Measurements from ENCODE around the gene CNN3.

CNN3 gene

DNA sequence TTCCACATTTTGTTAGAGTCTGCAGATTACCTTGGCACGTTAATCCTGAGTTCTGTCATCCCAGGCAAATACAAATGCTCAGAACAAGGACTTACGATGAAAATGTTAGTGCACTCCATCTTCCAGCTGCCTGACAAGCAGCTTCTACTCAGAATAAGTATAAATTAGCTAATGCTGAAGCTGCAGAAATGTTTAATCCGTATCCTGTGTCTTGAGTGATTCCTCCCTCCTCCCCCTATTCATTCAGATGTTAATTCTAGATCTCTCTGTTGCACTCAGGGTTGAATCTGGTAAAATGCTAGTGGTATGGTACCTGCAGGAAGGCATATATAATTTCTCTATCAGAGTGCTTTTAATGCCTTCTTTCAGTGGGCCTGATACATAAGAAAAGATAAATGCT lies 39.8 kb downstream of the CNN3 start:
- Histone ChIP-seq H3K4me2 (ENCODE audit: low read depth, low read length, poor library complexity, severe bottlenecking) (no peak overlapping the region), H4K20me1 (ENCODE audit: insufficient read depth, low read length, poor library complexity, severe bottlenecking) (no peaks in the 10 kb centered on the region), H3K36me3 (ENCODE audit: insufficient read depth, low read length) (no peaks in the 10 kb centered on the region), H2AFZ (ENCODE audit: low read length) (no peak overlapping the region), H3K9me2 (replicated peaks; ENCODE audit: low read depth, low read length) (no peaks in the 10 kb centered on the region), H3K27me3 (ENCODE audit: insufficient read depth, low read length, poor library complexity, severe bottlenecking) (no peaks in the 10 kb centered on the region), H3K9ac (ENCODE audit: low read depth, low read length, poor library complexity, severe bottlenecking) (no peak overlapping the region), H3F3A (ENCODE audit: low read depth) (no peaks in the 10 kb centered on the region), H3K4me1 (ENCODE audit: insufficient read depth, low read length, poor library complexity, severe bottlenecking) (peaks cover 5% of the 10 kb centered on the region), H3K79me2 (ENCODE audit: insufficient read depth, low read length) (no peaks in the 10 kb centered on the region), H3K4me3 (ENCODE audit: low read length, poor library complexity, severe bottlenecking) (no peak overlapping the region), H3K9me3 (ENCODE audit: insufficient read depth, low read depth, low read length) (no peaks in the 10 kb centered on the region)
- no peak for TF ChIP-seq EZH2phosphoT487 (IDR thresholded peaks at IDR 0.05; ENCODE audit: borderline replicate concordance)
- TF ChIP-seq, protein P1, sequence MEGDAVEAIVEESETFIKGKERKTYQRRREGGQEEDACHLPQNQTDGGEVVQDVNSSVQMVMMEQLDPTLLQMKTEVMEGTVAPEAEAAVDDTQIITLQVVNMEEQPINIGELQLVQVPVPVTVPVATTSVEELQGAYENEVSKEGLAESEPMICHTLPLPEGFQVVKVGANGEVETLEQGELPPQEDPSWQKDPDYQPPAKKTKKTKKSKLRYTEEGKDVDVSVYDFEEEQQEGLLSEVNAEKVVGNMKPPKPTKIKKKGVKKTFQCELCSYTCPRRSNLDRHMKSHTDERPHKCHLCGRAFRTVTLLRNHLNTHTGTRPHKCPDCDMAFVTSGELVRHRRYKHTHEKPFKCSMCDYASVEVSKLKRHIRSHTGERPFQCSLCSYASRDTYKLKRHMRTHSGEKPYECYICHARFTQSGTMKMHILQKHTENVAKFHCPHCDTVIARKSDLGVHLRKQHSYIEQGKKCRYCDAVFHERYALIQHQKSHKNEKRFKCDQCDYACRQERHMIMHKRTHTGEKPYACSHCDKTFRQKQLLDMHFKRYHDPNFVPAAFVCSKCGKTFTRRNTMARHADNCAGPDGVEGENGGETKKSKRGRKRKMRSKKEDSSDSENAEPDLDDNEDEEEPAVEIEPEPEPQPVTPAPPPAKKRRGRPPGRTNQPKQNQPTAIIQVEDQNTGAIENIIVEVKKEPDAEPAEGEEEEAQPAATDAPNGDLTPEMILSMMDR (conservative IDR thresholded peaks at IDR 0.05; ENCODE audit: low read length): no peak

DNA sequence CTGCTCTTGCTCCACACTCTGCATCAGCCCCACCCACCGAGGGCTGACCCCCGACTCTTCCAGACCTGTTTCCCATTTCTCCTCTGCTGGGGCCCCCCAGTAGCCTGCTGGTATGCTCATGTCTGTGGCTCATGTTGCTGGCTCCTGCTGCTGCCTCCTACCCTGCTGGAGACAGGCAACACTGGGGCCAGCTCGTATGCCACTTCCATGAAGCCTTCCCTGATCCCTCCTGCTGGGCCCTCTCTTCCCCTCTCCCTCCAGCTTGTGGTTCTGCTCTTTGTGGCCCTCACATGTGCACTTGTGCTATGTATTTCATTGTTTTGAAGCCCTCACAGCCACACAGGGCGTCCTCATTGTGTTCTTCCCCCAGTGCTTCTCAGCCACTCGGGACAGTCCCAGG lies 40.5 kb downstream of the CNN3 start:
- H3K4me3 ChIP-seq (ENCODE audit: low read length, poor library complexity, severe bottlenecking): no peak overlapping the region
- H3K4me1 ChIP-seq (ENCODE audit: insufficient read depth, low read length, poor library complexity, severe bottlenecking): peaks cover 5% of the 10 kb centered on the region
- no peaks in the 10 kb centered on the region for H3K79me2 ChIP-seq (ENCODE audit: insufficient read depth, low read length)
- H3K9me2 ChIP-seq (replicated peaks; ENCODE audit: low read depth, low read length): no peaks in the 10 kb centered on the region
- no peaks in the 10 kb centered on the region for H3K27me3 ChIP-seq (ENCODE audit: insufficient read depth, low read length, poor library complexity, severe bottlenecking)
- H3K4me2 ChIP-seq (ENCODE audit: low read depth, low read length, poor library complexity, severe bottlenecking): no peak overlapping the region
- no peaks in the 10 kb centered on the region for H3K36me3 ChIP-seq (ENCODE audit: insufficient read depth, low read length)
- no peaks in the 10 kb centered on the region for H4K20me1 ChIP-seq (ENCODE audit: insufficient read depth, low read length, poor library complexity, severe bottlenecking)
- TF ChIP-seq, protein P1 (conservative IDR thresholded peaks at IDR 0.05; ENCODE audit: low read length): no peak
- TF ChIP-seq EZH2phosphoT487 (IDR thresholded peaks at IDR 0.05; ENCODE audit: borderline replicate concordance): no peak
- H3K9ac ChIP-seq (ENCODE audit: low read depth, low read length, poor library complexity, severe bottlenecking): no peak overlapping the region
- no peaks in the 10 kb centered on the region for H3K9me3 ChIP-seq (ENCODE audit: insufficient read depth, low read depth, low read length)
- no peaks in the 10 kb centered on the region for H3F3A ChIP-seq (ENCODE audit: low read depth)
- H2AFZ ChIP-seq (ENCODE audit: low read length): no peak overlapping the region

DNA sequence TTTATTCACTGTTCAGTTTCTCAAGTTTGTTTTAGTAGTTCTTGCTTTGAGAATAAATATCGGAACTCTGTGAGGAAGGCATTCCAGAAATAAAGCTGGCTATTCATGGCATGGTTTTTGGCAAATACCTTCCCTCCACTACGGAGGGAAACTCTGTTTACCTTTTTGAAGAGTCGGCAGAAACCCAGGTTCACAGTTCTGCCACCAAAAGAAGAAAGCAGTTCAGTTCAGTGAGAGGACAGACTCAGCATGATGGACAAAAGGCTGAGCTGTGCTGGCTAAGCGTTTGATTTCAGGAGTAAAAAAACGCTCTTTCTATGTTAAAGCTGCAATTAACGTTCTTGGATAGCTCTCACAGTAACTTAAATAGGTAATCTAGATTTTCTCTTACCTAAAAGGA lies 42.4 kb downstream of the CNN3 start:
- Histone ChIP-seq H3K9ac (ENCODE audit: low read depth, low read length, poor library complexity, severe bottlenecking) (no peak overlapping the region), H3K36me3 (ENCODE audit: insufficient read depth, low read length) (no peaks in the 10 kb centered on the region), H3K4me2 (ENCODE audit: low read depth, low read length, poor library complexity, severe bottlenecking) (no peak overlapping the region), H3K9me2 (replicated peaks; ENCODE audit: low read depth, low read length) (no peaks in the 10 kb centered on the region), H3F3A (ENCODE audit: low read depth) (no peaks in the 10 kb centered on the region), H2AFZ (ENCODE audit: low read length) (no peak overlapping the region), H3K27me3 (ENCODE audit: insufficient read depth, low read length, poor library complexity, severe bottlenecking) (no peaks in the 10 kb centered on the region), H4K20me1 (ENCODE audit: insufficient read depth, low read length, poor library complexity, severe bottlenecking) (no peaks in the 10 kb centered on the region), H3K4me3 (ENCODE audit: low read length, poor library complexity, severe bottlenecking) (no peak overlapping the region), H3K4me1 (ENCODE audit: insufficient read depth, low read length, poor library complexity, severe bottlenecking) (peaks cover 5% of the 10 kb centered on the region), H3K9me3 (ENCODE audit: insufficient read depth, low read depth, low read length) (no peaks in the 10 kb centered on the region), H3K79me2 (ENCODE audit: insufficient read depth, low read length) (no peaks in the 10 kb centered on the region)
- TF ChIP-seq EZH2phosphoT487 (IDR thresholded peaks at IDR 0.05; ENCODE audit: borderline replicate concordance): no peak
- TF ChIP-seq, protein P1 (conservative IDR thresholded peaks at IDR 0.05; ENCODE audit: low read length): no peak
